Esophagus mucosa (tissue), 1 donor: ENCODE data around the gene CYTH4. TPM values are rescaled to one million over a fixed set of nuclear protein-coding genes. Genes with fewer than 3 reads are reported as not detected.

Experiments used
- ATAC-seq: fragments of 200-7000 bp; cut with Tn5 transposase; one replicate; pipeline ENCODE4 v1.9.1; 2020
- total RNA-seq: library from RNA; stranded (reverse); gene quantifications from one replicate; pipeline ENCODE4 v1.2.4, GENCODE V29; 2023
- donor health status: DM: yes; HTN: yes; CAD: no.

CYTH4 gene
- total RNA-seq, 1 donor from 2014 or later = 1.6 TPM

DNA sequence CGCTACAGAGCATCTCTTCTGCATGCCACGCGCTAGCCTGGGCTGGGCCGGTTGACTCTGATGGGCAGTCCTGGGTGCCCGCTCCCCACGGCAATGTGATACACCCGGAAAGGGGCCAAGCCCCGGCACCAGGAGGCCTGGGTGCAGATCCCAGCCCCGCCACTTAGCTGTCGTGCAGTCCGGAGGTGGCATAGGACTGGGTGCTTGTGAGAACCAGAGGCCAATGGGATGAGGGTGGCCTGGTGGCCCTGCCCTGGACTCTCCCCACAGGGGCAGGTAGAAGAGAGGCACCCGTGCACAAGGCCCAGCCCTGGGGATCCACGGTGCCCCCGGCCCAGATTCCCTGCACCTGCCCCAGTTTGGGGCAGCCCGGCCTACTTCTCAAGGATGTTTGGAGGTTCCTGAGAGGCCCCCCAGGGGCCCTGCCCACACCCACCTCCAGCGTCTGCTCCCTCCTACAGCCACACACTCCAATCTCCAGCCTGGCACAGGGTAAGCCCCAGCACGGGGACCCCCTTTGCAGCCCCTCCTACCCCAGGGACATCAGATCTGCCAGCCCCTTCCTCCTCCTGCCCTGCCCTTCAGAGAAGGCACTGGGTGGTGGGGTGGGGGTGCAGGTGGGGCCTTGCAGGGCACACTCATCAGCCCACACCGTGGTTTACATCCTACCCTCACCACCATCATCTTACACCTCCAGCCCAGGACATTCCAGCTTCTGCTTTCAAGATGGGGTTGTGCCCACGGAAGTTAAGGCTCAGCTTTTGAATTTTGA lies 66.9 kb downstream of the CYTH4 start:
- no peak for ATAC-seq

DNA sequence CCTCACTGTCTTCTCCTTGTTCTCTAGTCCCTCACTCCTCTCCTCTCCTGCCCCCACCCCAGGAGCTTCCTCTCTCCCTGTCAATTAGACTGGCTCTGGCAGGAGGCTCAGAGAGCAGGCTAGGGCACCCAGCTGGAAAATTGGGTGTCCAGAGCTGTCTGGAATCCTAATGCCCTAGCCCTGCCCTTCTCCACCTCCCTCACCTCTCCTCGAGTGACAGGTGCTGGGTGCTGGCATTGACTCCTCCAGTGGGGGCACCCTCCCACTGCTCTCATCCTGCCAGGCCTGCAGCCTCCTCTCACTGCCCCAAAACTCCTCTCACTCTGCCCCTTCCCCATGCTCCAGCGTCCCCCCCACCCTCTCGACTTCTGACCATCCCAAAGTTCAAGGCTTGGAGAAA lies 68.9 kb downstream of the CYTH4 start:
- ATAC-seq = no peak

DNA sequence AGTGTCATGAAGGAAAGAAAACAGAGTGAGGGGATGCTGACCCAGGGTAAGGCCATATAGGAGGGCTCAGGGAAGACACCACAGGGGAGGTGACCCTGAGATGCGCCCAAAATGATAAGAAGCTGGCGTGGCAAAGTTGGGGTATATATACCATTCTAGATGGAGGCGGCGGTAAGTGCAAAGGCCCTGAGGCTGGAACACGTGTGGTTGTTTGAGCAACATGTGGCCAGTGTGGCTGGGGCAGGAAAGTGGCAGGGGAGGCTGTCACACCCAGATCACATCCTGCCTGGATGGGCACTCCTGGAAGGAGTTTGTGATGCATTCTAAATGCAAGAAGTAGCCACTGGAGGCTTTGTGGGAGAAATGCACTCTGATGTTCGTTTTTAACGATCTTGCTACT lies 70.2 kb downstream of the CYTH4 start:
- ATAC-seq = no peak

DNA sequence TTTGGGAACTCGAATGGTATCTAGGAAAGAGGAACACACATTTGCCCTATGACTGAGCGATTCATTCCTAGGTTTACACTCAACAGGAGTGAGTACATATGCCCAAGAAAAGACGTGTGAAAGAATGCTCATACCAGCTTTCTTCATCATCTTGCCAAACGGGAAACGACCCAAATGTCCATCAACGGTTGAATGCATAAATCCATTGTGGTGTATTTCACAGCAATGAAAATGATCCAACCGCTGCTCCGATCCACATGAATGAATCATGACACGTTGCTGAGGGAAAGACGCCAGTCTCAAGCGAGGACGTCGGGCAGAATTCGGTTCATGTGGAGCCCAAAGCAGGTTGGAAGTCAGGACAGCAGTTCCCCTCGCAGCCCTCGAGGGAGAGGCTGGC lies 71.5 kb downstream of the CYTH4 start:
- ATAC-seq = no peak

DNA sequence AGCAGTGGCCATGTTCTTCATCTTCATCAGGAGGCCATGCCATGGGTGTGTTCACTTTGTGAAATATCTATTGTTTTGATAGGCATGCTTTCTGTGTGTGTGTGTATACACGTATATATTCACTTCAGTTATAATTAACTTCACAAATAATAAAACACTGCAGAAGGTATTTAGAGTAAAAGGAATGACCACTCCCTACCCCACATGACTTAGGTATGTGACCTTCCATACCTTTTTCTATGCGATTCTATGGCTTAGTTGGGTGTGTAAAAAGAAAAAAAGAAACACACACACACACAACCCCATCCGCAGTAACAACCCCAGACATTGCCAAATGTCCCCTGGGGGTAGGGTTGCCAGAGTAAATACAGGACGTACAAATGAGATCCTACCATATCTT lies 72.0 kb downstream of the CYTH4 start:
- no peak for ATAC-seq

DNA sequence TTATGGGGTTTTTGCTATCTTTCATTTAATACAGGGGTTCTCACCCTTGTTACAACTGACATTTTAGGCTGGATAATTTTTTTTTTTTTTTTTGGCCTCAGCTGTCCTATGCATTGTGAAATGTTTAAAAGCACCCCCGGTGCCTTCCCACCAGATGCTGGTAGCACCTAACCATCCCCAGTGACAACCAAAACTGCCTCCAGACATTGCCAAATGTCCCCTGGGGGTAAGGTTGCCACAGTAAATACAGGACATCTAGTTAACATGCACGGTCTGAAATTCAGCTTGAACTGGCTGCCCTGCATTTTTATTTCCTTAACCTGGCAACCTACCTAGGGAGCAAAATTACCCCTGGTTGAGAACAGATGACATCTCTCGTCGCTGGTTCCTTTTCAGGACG lies 72.4 kb downstream of the CYTH4 start:
- no peak for ATAC-seq

DNA sequence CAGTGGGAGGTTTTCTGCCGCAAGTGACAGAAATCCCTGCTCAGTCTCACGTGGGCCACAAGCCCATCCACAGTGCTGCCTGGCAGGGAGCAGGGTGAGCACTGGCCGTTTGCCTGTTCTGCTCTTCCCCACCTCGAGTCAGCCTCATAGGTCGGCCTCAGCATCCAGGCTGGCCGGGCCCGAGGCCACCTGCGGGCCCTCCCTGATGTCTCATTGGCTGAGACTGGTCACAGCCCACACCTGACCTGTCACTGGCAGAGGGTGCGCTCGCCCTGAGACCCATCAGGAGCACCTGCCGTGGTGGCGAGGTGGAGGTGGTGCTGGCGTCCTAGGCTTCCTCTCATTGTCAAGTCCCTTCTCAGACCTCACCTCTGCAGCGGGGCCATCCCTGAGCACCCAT lies 72.9 kb downstream of the CYTH4 start:
- ATAC-seq = peak; percentile 11

DNA sequence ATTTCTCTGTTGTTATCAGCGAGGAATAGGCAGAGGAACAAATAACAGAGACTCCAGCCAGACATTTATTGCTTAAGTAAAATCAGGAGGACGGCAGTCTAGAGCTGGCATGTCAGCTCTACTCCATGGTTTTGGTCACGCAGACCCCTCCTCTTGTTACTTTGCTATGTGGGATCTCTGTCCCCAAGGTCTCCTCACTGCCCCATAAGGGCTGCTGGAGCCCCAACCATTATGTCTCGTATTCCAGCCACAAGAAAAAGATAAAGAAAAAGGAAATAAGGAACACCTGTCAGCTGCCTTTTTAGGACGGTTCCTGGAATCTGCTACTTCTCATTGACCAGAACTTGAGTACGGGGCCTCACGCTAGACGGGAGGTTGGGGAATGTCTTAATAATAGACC lies 74.6 kb downstream of the CYTH4 start:
- ATAC-seq = no peak

DNA sequence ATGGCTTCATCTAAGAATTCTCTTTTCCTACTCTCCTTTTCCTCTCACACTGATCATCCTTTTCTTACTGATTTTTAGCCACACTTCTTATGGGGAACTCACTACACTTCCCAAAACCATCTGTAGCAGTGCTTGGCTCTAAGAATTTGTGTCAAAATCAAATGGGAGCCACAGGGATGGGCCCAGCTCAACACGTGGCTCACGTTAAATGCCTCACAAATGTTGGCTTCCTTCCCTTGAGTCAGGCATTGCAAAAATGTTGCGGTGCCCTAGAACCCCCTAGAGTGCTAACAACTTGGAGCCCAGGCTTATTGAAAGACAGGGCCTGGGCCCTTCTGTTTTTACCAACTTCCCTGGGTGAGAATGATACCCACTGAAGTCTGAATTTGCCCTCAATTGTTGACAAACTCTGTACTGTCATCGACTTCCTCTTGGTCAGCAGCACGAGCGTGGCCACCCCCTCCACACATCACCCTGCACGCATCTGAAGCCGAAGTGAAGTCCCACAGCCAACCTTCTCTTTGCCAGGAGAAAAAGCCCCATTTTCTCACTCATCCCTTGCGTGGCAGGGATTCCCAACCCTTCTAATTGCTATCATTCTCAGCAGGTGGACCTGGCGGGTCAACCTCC lies 75.3 kb downstream of the CYTH4 start:
- no peak for ATAC-seq

DNA sequence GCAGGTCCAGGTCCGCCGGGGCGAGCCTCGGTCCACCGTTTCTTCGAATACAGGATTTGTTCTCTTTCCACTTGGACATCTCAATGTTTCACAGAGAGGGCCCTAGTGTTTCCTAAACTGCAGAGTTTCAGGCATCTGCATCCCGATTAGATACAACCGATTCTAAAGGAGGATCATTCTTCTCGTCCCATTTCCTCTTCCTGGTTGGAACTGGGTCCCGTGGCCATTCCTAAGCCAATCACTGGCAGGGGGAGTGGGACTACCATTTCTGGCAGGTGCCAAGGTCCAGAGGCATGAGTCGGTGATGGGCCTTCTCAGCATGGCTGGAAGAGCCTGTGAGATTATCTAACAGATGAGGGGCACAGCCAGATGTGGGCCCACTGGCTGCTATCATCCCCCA lies 76.1 kb downstream of the CYTH4 start:
- no peak for ATAC-seq

DNA sequence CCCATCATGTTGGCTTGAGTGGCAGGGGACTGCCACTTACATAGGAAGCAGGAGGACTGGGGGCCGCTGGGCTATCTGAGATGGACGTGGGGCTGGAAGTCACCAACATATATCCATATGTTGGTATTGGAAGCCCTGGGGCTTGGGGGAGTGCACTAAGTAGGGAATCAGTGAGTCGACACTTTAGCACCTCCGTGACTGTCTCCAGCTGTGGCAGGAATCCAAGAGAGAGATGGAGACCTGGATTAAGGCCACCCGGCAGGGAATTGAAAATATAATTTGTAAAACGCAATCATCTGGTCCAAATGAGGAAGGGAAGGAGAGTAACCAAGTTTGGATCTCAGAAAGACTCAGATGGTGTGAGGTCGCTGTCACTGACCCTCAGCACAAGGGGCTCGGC lies 76.6 kb downstream of the CYTH4 start:
- no peak for ATAC-seq

DNA sequence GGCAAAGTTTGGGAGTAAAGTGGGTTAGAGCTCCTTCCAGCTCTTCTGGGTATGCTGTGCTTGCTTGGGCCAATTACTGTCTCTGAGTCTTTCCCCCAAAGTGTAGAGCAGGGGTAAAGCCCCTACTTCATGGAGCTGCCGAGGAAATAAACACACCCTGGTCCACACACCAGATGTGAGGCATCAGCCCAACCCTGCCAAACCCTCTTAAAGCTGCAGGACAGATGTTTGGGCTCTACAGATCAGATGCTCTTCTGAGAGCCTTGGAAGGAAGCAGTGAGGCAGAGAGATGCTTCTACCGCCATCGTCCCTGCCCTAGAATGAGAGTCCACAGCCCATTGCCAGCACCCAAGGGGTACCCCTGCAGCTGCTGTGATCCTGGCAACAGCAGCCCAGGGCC lies 80.3 kb downstream of the CYTH4 start:
- ATAC-seq = no peak

DNA sequence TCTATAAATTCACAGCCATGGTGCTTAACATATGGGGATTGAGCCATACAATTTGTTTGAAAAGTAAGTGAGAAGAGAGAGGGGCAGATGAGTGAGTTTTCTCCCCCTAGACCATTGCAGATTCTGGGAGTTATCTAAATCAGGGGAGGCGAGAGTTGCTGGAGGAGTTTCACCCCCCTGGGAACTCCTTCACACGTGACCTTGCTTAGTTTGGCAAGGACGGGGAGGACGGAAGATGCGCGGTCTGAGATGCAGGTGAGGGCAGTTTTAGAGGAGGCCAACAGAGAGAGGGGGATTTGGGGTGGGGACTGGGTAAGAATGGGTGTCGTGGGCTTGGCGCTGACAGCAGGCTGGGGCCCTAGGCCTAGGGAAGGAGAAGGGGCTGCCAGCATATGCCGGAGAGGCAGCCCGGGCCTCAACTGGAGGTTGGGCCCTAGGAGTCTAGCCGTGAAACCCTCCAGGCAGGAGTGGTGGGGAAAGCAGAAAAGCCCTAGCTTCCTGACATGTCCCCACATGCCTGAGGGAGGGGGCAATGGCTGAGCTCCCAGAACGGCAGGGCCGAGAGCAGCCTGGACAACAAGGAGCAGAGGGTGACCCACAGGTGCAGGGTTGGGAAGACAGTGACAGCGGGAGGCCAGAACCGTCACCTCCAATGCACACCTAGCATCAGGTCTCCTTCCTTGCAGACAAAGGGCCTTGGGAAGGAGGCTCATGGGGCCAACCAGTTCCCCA lies 81.1 kb downstream of the CYTH4 start:
- ATAC-seq = no peak

Other genes with a start within 250 kb of the CYTH4 start
- gene KCTD17, start 230.8 kb upstream of the CYTH4 start, total RNA-seq = 3.9 TPM
- gene TMPRSS6, start 172.8 kb upstream of the CYTH4 start, total RNA-seq = not detected
- 3.1 TPM for gene IL2RB, start 132.6 kb upstream of the CYTH4 start, total RNA-seq
- 2.0 TPM for gene C1QTNF6, start 94.3 kb upstream of the CYTH4 start, total RNA-seq
- not detected for gene SSTR3, start 70.0 kb upstream of the CYTH4 start, total RNA-seq
- gene RAC2, start 38.2 kb upstream of the CYTH4 start, total RNA-seq = 19.0 TPM
- gene ELFN2, start 145.0 kb downstream of the CYTH4 start, total RNA-seq = not detected
- gene MFNG, start 203.9 kb downstream of the CYTH4 start, total RNA-seq = 4.3 TPM
- 10.5 TPM for gene CARD10, start 236.9 kb downstream of the CYTH4 start, total RNA-seq